Right forelimb (tissue), 1 donor: ENCODE measurements around the gene OR5K4.
"Not testable (repeated sequence)": the region's sequence is repeated elsewhere in the genome, so short reads cannot be mapped to it uniquely, and the experiment has no call there.

Source experiments
- DNase-seq: peaks from one replicate; pipeline ENCODE4 v3.0.0-alpha.2; 2018

Gene OR5K4

DNA sequence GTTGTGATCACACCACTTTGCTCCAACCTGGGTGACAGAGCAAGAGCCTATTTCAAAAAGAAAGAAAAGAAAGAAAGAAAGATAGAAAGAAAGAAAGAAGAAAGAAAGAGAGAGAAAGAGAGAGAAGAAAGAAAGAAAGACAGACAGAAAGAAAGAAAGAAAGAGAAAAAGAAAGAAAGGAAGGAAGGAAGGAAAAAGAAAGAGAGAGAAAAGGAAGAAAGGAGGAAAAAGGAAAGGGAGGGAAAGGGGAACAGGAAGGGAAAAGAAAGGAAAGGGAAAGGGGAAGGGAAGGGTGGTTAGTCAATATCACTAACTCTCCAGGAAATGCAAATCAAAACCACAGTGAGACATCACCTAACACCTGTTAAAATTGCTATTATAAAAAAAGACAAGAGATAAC is 18.2 kb downstream of the OR5K4 start:
- no peak for DNase-seq

DNA sequence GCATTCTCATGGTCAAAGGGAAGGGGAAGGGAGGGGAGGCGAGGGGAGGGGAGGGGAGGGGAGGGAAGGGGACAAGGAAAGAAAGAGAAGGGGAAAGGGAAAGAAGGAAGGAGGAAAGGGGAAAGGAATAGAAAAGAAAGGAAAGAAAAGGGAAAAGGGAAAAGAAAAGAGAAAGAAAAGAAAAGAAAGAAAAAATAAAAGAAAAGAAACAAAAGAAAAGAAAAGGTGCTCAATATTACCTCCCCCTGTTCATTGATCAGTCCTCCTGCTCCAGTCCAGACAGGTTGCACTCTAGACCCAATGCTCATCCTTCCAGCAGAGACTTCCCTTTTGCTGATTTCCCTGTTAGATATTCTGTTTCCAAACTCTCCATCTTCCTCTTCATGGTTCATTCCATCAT is 18.8 kb downstream of the OR5K4 start:
- no peak for DNase-seq

DNA sequence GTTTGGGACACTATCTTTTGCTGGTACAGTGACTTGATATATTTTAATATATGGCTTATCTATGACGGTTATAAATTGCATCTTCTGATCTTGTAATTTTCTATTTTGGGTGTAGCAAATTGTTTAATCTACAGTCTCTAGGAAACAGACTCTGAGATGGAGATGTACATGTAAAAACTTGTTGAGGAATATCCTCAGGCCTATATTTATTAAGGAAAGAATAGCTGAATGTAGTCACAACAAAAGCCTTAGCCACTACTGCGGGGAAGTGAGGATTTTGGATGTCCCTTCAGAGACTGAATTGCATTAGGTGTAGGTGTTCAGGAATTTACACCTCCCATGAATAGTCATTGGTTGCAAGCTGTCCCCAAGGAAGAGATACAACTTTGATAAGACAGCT is 23.0 kb downstream of the OR5K4 start:
- no peak for DNase-seq

DNA sequence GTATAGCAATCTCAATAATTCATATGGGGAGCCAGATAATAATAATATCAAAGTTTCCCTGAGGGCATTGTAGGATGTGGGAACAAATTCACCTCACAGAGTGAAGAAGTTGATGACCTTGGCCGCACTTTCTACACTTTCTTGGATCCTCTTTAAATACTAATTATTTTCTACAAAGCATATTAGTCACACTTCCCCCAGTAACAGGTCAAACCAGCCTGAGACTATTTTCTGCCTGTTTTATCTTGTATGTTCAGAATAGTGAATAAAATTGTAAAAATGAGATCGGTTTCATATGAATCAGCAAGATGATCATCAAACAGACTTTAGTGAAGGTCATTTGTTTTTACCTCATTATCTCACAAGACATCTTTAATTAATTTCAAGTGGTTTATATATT is 34.5 kb downstream of the OR5K4 start:
- DNase-seq: no peak

DNA sequence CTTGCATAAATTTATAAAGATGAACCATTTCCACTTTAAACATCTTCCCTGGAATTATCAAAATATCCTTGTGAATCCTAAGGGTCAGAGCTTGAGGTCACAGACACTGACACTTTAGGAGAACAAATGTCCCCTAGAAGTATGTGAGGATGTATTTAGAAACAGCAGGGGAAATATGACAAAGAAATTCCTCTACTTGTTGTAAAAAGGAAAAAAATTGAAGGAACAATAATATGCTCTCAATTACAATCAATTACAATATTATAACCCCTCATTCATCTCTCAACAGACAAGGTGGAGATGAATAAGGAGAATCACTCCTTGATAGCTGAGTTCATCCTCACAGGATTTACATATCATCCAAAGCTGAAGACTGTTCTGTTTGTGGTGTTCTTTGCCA is 36.7 kb downstream of the OR5K4 start, which contains the start of gene OR5K3:
Gene OR5K3, plus strand, starts transcription at position 301 of the 400 bp plus-strand sequence. Its CDS starts 0 bp downstream, at position 301.
- no peak for DNase-seq

DNA sequence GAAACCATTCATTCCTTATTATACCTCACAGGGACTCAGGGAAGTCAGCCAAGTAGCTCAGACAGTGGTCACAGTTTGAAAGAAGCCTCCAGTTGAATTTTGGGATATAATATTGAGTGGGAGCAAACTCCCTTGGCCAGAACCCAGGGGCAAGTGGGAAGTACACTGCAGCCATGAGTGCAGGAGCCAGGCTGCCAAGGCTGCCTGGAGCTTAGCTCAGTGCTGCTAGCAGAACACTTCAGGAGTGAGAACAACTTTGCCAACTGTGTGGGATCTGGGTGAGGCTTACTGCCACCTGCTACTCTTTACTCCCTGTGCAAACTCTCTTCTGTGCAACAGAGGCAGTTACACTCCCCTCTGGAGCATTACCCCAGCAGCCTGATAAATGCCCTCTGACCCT is 41.4 kb downstream of the OR5K4 start:
- DNase-seq: no peak

DNA sequence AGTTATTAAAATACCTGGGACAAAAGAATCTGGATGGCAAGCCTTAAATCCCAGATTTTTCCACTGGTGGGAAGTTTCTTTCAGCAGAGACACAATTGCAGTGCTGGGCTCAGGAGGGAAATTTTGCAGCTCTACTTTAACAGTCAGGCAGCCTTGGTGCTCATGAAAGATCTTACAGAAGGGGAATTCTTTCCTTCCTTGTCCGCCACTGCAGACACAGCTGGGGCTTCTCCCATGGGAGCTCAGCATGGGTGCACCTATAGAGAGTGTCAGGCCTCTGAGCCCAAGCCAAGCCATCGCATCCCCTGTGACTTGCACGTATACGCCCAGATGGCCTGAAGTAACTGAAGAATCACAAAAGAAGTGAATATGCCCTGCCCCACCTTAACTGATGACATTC is 42.8 kb downstream of the OR5K4 start:
- not testable (repeated sequence) for DNase-seq

DNA sequence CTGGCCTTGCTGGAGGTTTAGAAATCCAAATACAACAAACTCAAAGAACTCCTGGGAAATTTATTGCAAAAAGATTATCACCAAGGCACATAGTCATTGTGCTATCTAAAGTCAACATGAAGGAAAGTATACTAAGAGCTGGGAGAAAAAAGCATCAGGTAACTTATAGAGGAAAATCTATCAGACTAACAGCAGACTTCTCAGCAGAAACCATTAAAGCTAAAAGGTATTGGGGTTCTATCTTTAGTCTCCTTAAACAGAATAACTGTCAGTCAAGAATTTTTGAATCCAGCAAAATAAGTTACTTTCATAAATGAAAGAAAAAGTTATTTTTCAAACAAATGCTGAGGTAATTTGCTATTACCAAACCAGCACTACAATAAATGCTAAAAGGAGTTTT is 44.9 kb downstream of the OR5K4 start:
- DNase-seq: no peak

DNA sequence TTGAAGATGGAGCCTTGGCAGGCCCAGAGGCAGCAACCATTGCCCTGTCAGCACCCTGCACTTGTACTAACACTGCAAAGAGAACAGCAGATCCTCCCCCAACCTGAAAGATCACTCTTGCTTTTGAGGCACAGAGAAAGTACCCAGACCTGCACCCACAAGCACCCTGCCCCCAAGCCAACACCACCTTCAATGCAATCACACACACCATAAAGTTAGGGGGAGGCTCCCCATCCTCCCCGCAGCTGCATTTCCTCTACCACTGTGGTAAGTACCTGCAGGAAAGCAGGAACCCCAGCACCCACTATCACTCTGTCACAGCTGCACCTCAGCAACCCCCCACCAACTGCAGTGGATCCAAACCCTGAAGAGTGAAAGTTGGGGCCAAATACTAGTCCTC is 48.9 kb downstream of the OR5K4 start:
- no peak for DNase-seq

DNA sequence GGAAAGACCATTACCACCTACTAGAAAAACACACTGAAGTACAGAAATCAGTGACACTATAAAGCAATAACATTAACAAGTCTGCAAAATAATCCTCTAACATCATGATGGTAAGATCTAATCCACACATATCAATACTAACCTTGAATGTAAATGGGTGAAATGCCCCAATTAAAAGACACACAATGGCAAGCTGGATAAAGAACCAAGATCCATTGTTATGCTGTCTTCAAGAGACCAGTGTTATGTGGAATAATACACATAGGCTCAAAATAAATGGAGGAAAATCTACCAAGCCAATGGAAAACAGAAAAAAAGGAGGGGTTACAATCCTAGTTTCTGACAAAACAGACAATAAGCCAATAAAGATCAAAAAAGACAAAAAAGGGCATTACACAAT is 50.4 kb downstream of the OR5K4 start:
- no peak for DNase-seq
